Ectodermal cell (in vitro differentiated cells): ENCODE data around the gene NEAT1.
"Not testable (repeated sequence)": the region's sequence is repeated elsewhere in the genome, so short reads cannot be mapped to it uniquely, and the experiment has no call there.

Experiments used
- H3K27ac ChIP-seq: 2 replicates; pipeline ENCODE4 v1.7.0; 2013; ENCODE audit warnings: mild to moderate bottlenecking, low read depth, low read length; ENCODE audit not compliant: insufficient read depth, poor library complexity, severe bottlenecking
- H3K27me3 ChIP-seq: 2 replicates; pipeline ENCODE4 v1.7.0; 2013; ENCODE audit warnings: mild to moderate bottlenecking, low read length; ENCODE audit not compliant: insufficient read depth, control insufficient read depth, poor library complexity, severe bottlenecking
- H3K36me3 ChIP-seq: one replicate; pipeline ENCODE4 v1.7.0; 2013; ENCODE audit warnings: low read length; ENCODE audit not compliant: control insufficient read depth, insufficient read depth
- H3K4me1 ChIP-seq: one replicate; pipeline ENCODE4 v1.7.0; 2013; ENCODE audit warnings: low read length; ENCODE audit not compliant: control insufficient read depth, insufficient read depth
- H3K4me3 ChIP-seq: 2 replicates; pipeline ENCODE4 v1.7.0; 2013; ENCODE audit warnings: low read depth, low read length, control low read depth; ENCODE audit not compliant: insufficient read depth
- H3K9me3 ChIP-seq: 2 replicates; pipeline ENCODE4 v1.7.0; 2013; ENCODE audit warnings: mild to moderate bottlenecking, low read length, moderate library complexity; ENCODE audit not compliant: control insufficient read depth
- WGBS, 2 experiments: methylation state at CpG; one replicate each; pipeline ENCODE4 v1.1.7; 2013; ENCODE audit warnings: missing lambda C conversion rate in 2 of 2; 5-methylcytosine and 5-hydroxymethylcytosine counted together

Gene NEAT1

DNA sequence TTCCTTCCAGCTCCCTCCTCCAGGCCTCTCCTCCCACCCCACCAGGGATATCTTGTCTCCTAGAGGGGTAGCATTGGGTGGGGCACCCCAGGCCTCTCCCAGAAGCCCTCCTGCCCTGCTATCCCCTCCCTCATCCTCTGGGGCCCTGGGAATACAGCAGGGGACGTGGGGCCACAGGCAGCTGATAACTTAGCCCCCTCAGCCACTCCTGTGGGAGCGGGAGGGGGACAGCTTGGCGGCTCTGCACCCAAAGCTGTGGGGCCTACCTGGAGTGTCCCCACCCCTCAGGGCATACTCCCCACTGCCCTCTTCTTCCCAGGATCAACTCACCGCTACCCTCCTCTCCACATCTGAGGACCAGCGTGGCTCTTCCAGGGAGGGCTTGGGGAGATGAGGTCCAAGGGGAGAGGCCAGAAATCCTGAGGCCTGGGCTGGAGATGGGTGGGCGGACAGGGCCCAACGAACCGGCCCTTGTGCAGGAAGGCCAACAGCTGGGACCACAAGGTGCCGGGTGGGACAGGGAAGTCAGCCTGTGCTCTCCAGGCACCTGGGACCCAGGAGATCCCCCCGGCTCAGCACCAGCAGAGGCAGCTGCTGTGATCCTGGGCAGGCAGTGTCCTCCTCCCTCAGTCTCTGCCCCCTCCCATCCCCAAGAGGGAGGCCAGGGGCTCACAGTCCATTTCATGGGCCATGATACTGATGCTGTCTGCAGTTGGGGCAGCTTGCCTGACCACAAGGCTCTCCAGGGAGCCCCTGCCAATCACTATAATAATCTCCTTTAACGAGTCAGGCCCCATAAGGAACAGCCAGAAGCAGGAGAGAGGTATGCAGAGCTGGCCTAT is 23.2 kb downstream of the NEAT1 start:
- Histone ChIP-seq H3K27ac (no peak overlapping the region), H3K9me3 (no peaks in the 10 kb centered on the region), H3K4me3 (no peak overlapping the region), H3K36me3 (no peaks in the 10 kb centered on the region), H3K27me3 (no peaks in the 10 kb centered on the region), H3K4me1 (peaks cover 5% of the 10 kb centered on the region)
- 91% methylated on average over 11 of the region's 11 CpGs for WGBS, 2 experiments

DNA sequence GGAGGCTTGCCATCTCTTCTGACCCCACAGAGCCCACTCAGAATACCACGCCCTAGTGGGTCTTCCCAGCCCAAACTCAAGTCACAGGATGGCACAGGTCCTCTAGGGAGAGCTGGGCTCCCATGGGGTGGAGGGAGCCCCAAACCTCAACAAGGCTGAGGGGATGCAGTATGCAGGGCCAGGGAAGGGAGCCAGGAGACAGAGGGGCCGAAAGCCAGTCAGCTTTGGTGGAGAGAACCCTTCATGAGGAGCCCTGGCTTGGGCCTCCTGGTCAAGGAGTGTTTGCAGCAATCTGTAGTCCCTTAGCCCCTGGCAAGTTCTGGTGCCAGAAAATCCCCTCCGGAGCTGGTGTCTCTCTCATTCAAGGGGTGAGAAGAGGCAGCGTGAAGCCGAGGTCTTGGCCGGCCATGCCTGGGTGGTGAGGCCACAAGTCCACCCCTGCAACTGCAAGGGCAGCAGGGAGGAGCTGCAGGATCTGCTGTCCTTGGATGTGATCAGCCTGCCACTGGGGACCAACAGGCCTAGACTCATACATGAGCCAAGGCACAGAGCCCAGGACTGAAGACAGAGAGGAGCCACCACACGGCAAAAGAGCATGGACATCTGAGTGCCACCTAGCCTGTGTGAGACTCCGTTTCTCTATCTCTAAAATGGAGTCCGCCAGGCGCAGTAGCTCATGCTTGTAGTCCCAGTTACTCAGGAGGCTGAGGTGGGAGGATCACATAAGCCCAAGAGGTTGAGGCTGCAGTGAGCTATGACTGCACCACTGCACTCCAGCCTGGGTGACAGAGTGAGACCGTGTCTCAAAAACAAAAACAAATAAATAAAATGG is 24.1 kb downstream of the NEAT1 start:
- H3K27me3 ChIP-seq = no peaks in the 10 kb centered on the region
- H3K4me3 ChIP-seq = no peak overlapping the region
- WGBS, 2 experiments = 95% methylated on average over 11 of the region's 11 CpGs
- no peak overlapping the region for H3K27ac ChIP-seq
- no peaks in the 10 kb centered on the region for H3K9me3 ChIP-seq
- H3K36me3 ChIP-seq = no peaks in the 10 kb centered on the region
- peaks cover 5% of the 10 kb centered on the region for H3K4me1 ChIP-seq

DNA sequence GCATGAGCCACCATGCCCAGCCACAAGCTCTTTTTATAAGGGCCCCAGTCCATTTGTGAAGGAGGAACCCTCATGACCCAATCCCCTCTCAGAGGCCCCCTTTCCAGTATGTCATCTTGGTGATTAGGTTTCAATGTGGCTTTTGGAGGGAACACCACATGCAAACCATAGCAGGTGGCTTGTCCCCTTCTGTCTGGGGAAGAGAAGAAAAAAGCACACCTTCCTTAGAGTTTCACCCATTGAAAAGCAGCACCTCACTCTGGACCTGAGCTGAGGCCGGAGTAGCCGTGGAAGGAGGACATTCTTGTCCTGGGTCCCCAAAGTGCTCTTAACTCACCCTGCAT is 25.4 kb downstream of the NEAT1 start:
- H3K4me1 ChIP-seq = peaks cover 5% of the 10 kb centered on the region
- WGBS, 2 experiments = 94% methylated on average over 2 of the region's 2 CpGs
- H3K27ac ChIP-seq = no peak overlapping the region

DNA sequence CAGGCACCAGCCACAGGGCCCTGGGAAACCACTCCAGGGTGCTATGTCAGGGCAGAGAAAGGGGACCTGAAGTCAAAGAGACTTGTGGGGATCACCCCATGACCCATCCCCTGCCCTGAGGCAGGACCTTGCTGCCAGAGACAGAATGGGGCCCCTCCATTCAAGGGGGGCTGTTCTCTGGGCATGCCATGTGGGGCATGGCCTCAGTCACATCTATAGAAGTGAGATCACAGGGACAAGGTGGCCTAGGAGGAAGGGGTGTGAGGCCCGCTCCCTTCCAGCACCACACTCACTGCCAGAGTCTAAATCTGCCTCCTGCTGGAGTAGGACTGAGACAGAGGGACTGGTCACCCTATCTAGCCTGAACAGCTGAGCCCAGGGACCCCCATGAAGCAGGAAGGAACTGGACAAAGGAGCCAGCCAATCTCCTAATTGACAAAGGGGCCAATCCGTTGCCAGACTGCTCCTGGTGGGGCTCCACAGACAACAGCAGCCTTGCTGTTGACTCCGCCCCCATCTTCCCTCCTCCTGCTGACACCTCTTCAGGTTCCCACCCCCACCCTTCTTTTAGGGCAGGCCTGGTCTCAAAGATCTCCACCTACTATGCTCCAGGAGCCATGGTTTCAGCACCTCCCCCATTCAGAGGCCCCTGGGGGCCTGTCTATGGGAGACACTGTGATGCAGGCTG is 26.0 kb downstream of the NEAT1 start:
- WGBS, 2 experiments = 60 to 64% methylated on average over 3 of the region's 3 CpGs
- H3K27ac ChIP-seq = no peak overlapping the region

More for the DNA sequence above, 25.4 kb downstream of the NEAT1 start:
- no peak overlapping the region for H3K4me3 ChIP-seq
- H3K36me3 ChIP-seq = no peaks in the 10 kb centered on the region
- no peaks in the 10 kb centered on the region for H3K9me3 ChIP-seq
- no peaks in the 10 kb centered on the region for H3K27me3 ChIP-seq

DNA sequence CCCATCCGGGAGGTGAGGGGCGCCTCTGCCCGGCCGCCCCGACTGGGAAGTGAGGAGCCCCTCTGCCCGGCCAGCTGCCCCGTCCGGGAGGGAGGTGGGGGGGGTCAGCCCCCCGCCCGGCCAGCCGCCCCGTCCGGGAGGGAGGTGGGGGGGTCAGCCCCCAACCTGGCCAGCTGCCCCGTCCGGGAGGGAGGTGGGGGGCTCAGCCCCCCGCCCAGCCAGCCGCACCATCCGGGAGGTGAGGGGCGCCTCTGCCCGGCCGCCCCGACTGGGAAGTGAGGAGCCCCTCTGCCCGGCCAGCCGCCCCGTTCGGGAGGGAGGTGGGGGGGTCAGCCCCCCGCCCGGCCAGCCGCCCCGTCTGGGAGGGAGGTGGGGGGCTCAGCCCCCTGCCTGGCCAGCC is 28.7 kb downstream of the NEAT1 start:
- 97 to 98% methylated on average over 19 to 23 of the region's 30 CpGs for WGBS, 2 experiments
- H3K4me1 ChIP-seq, H3K4me3 ChIP-seq: not testable (repeated sequence)

More for the DNA sequence above, 26.0 kb downstream of the NEAT1 start:
- Histone ChIP-seq H3K36me3 (no peaks in the 10 kb centered on the region), H3K4me1 (peaks cover 5% of the 10 kb centered on the region), H3K4me3 (no peak overlapping the region), H3K27me3 (no peaks in the 10 kb centered on the region), H3K9me3 (no peaks in the 10 kb centered on the region)

DNA sequence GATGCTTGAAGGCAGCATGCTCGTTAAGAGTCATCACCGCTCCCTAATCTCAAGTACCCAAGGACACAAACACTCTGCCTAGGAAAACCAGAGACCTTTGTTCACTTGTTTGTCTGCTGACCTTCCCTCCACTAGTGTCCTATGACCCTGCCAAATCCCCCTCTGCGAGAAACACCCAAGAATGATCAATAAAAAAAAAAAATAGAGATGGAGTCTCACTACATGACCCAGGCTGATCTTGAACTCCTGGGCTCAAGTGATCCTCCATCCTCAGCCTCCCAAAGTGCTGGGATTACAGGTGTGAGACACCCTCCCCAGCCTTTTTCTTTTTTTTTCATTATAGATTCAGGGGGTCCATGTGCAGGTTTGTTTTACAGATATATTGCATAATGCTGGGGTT is 29.7 kb downstream of the NEAT1 start:
- 95 to 100% methylated on average over 1 of the region's 3 CpGs for WGBS, 2 experiments
- not testable (repeated sequence) for H3K4me3 ChIP-seq, H3K4me1 ChIP-seq, H3K27ac ChIP-seq, H3K9me3 ChIP-seq, H3K36me3 ChIP-seq
- H3K27me3 ChIP-seq = peaks cover 12% of the 10 kb centered on the region

More for the DNA sequence above, 28.7 kb downstream of the NEAT1 start:
- H3K9me3 ChIP-seq, H3K36me3 ChIP-seq, H3K27ac ChIP-seq, H3K27me3 ChIP-seq: not testable (repeated sequence)

DNA sequence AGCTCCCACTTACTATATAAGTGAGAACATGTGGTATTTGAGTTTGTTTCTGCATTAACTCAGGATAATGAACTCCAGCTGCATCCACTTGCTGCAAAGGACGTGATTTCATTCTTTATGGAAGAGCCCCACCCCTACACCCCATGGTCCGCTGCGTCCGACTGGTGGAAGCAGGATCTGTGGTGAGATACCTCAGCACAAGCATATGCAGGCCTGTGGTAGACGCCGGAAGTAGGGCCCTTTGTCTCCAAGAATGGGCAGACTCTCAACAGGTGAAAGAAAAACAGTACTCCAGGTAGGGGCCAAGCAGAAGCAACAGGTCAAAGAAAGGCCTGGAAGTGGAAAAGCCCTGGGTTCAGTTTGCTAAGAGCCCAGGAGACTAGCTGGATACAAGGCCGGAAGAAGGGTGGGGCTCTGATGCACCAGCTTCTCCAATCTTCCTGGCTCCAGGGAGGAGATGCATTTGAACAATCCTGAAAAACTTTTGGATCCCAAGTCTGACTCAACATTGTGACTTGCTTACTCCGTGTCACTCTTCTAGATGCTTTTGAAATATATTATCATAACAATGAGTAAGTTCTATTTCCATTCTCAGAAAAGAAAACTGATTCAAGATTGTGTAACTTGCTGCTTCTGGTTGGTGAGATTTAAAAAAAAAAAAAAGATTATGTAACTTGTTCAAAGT is 30.4 kb downstream of the NEAT1 start:
- 86 to 87% methylated on average over 8 of the region's 8 CpGs for WGBS, 2 experiments
- no peaks in the 10 kb centered on the region for H3K36me3 ChIP-seq
- no peak overlapping the region for H3K27ac ChIP-seq
- H3K9me3 ChIP-seq = no peaks in the 10 kb centered on the region
- H3K4me3 ChIP-seq = no peak overlapping the region
- peaks cover 12% of the 10 kb centered on the region for H3K27me3 ChIP-seq
- peaks cover 5% of the 10 kb centered on the region for H3K4me1 ChIP-seq

DNA sequence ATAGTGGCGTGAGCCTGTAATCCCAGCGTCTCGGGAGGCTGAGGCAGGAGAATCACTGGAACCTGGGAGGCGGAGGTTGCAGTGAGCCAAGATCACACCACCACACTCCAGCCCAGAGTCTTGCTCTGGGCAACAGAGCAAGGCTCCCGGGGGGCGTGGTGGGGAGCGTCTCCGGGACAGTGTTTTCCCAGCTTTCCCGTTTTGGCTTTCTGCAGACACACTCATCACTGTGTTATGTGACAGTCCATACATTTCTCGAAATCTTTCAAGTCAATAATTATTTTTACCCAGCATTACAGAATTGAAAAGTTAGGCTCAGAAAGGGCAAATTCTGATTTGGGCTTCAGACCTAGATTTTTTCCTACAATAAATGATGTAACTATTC is 31.7 kb downstream of the NEAT1 start:
- H3K27ac ChIP-seq = no peak overlapping the region
- WGBS, 2 experiments = 91 to 92% methylated on average over 10 of the region's 10 CpGs
- no peaks in the 10 kb centered on the region for H3K36me3 ChIP-seq
- no peak overlapping the region for H3K4me3 ChIP-seq
- no peaks in the 10 kb centered on the region for H3K9me3 ChIP-seq
- no peaks in the 10 kb centered on the region for H3K4me1 ChIP-seq
- peaks cover 24% of the 10 kb centered on the region for H3K27me3 ChIP-seq

DNA sequence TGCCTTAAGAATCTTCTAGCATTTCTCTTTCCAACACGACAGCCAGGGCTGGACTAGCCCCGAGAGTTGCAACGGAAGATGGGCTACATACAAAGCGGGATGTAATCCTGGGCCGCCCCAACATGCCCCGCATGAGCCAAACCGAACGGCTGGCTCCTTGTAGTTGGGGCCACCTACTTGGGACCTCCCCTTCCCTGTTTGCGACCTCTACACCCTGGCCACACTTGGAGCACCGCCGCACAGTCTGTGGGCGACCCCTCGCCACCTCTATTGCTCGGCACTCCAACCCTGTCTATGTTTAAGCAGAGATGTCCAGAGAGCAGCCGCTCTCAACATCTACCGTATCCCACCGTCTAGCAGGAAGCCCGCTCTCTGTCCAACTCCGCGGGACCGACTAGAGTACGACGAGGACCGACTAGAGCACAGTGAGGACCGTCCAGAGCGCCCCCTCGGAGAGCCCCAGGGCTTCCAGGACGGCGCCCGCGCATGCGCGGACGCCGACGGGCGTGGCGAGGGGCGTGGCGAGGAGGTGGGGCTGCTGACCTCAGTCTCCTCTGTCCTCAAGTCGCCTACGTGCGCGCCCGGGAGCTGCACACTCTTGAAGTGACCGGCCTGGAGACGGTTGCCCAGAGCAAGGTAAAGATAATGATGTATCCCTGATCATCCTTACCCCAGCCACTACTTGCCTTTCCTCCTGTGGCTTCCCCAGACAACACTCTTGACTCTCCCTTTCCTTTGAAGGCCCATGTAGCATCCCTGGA is 32.3 kb downstream of the NEAT1 start:
- Histone ChIP-seq H3K27me3 (peaks cover 30% of the 10 kb centered on the region), H3K4me3 (peak overlapping the region; percentile 12)
- WGBS, 2 experiments = 61% methylated on average over 47 of the region's 47 CpGs

More for the DNA sequence above, 32.3 kb downstream of the NEAT1 start:
- no peak overlapping the region for H3K27ac ChIP-seq
- no peaks in the 10 kb centered on the region for H3K4me1 ChIP-seq
- no peaks in the 10 kb centered on the region for H3K9me3 ChIP-seq
- H3K36me3 ChIP-seq = no peaks in the 10 kb centered on the region
